GM23248 (cell line): ENCODE data around the gene PHLDB1.

Source experiments
- EZH2 ChIP-seq: fragments of 200-600 bp; sonication (generic); IDR thresholded peaks from 2 replicates; pipeline ENCODE4 v1.6.1; 2018; ENCODE audit warnings: antibody characterized with exemption, mild to moderate bottlenecking; ENCODE audit not compliant: insufficient read depth, poor library complexity, severe bottlenecking
- EZH2phosphoT487 ChIP-seq: fragments of 200-600 bp; sonication (generic); IDR thresholded peaks from 2 replicates; pipeline ENCODE4 v1.6.1; 2018; ENCODE audit warnings: antibody characterized with exemption, moderate library complexity, mild to moderate bottlenecking, low read depth; ENCODE audit not compliant: insufficient read depth

DNA sequence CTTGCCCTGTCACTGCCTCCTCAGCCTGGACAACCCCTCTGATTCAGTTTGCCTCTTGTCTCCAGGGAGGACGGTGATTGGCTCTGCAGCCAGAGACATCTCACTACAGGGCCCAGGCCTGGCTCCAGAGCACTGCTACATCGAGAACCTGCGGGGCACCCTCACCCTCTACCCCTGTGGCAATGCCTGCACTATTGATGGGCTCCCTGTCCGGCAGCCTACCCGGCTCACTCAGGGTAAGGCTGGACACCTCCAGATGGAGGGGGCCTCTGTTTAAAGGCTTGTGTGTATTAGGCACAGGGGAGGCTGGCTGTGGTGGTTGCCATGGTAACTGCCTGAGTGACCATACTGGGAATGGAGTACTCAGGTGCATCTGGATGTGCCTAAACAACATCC lies 8.6 kb downstream of the PHLDB1 start:
- no peak for TF ChIP-seq EZH2
- no peak for TF ChIP-seq EZH2phosphoT487
